HepG2 (cell line): ENCODE results near the gene CSDE1. TPM values are rescaled to one million over a fixed set of nuclear protein-coding genes. Genes with fewer than 3 reads are reported as not detected.

ENCODE experiments used
- ARNTL ChIP-seq: sonication (generic); formaldehyde crosslinking; IDR thresholded peaks from 2 replicates; pipeline ENCODE4 v1.4.0; 2020; ENCODE audit warnings: mild to moderate bottlenecking, missing genetic modification reagents
- HMG20A ChIP-seq: IDR thresholded peaks from 2 replicates; pipeline ENCODE4 v1.6.1; 2016; ENCODE audit warnings: borderline replicate concordance
- IRX3 ChIP-seq: sonication (generic); formaldehyde crosslinking; IDR thresholded peaks from 2 replicates; pipeline ENCODE4 v1.8.1; 2023; ENCODE audit warnings: mild to moderate bottlenecking, low read depth, missing genetic modification reagents, borderline replicate concordance
- PAX8 ChIP-seq: sonication (generic); formaldehyde crosslinking; IDR thresholded peaks from 2 replicates; pipeline ENCODE4 v1.8.0; 2022; ENCODE audit warnings: mild to moderate bottlenecking, missing genetic modification reagents, borderline replicate concordance
- SATB2 ChIP-seq: sonication (generic); formaldehyde crosslinking; IDR thresholded peaks from 2 replicates; pipeline ENCODE4 v1.5.0; 2020; ENCODE audit warnings: missing genetic modification reagents
- SETDB1 ChIP-seq: sonication (generic); formaldehyde crosslinking; IDR thresholded peaks from 2 replicates; pipeline ENCODE4 v1.5.1; 2020; ENCODE audit warnings: missing genetic modification reagents, mild to moderate bottlenecking, borderline replicate concordance
- SUZ12 ChIP-seq: fragments of 150-350 bp; IDR thresholded peaks from 2 replicates; pipeline ENCODE4 v1.6.1; 2014; ENCODE audit warnings: low read depth, low read length
- ZFP36L2 ChIP-seq: sonication (generic); formaldehyde crosslinking; IDR thresholded peaks from 2 replicates; pipeline ENCODE4 v1.4.0; 2020; ENCODE audit warnings: missing genetic modification reagents
- ZNF180 ChIP-seq: sonication (generic); formaldehyde crosslinking; IDR thresholded peaks from 2 replicates; pipeline ENCODE4 v1.4.0; 2020; ENCODE audit warnings: low read depth, missing genetic modification reagents, borderline replicate concordance
- ZNF292 ChIP-seq: sonication (generic); formaldehyde crosslinking; IDR thresholded peaks from 2 replicates; pipeline ENCODE4 v1.8.1; 2022; ENCODE audit warnings: mild to moderate bottlenecking, low read depth, missing genetic modification reagents, borderline replicate concordance
- ZNF543 ChIP-seq: sonication (generic); formaldehyde crosslinking; IDR thresholded peaks from 2 replicates; pipeline ENCODE4 v1.4.0; 2020; ENCODE audit warnings: mild to moderate bottlenecking, missing genetic modification reagents
- ZNF557 ChIP-seq: sonication (generic); formaldehyde crosslinking; IDR thresholded peaks from 2 replicates; pipeline ENCODE4 v1.4.0; 2020; ENCODE audit warnings: missing genetic modification reagents
- ZNF761 ChIP-seq: sonication (generic); formaldehyde crosslinking; conservative IDR thresholded peaks from 2 replicates; pipeline ENCODE4 v1.4.0; 2020; ENCODE audit warnings: mild to moderate bottlenecking, missing genetic modification reagents
- polyA plus RNA-seq, 8 experiments: library from polyadenylated mRNA; depleted of rRNA in 3 of 8; stranded (reverse) in 7 of 8; unstranded in 1 of 8; fragments of >200 nt; fragmentation: Illumina TruSeq in 4 of 8; extraction: Trizol in 4 of 8; gene quantifications; 2 replicates each; pipeline versions ENCODE4 v1.2.1 to v1.2.3, GENCODE V29; 2011 to 2016; ENCODE audit warnings: low read depth in 4 of 8, missing spikeins in 1 of 8, mixed read lengths in 1 of 8; ENCODE audit not compliant: insufficient read depth in 1 of 8
- total RNA-seq, 5 experiments: library from RNA; depleted of rRNA; stranded (reverse); fragments of >200 nt; fragmentation: Illumina TruSeq; extraction: Trizol; gene quantifications; 2 replicates each; pipeline ENCODE4 v1.2.3, GENCODE V29; 2016; ENCODE audit warnings: low read depth in 1 of 5
- TF ChIP-seq, protein P1 (sequence below): sonication (generic); formaldehyde crosslinking; IDR thresholded peaks from 2 replicates; pipeline ENCODE4 v1.5.1; 2020; ENCODE audit warnings: missing genetic modification reagents, mild to moderate bottlenecking, borderline replicate concordance
- TF ChIP-seq, protein P2 (sequence below): sonication (generic); formaldehyde crosslinking; IDR thresholded peaks from 2 replicates; pipeline ENCODE4 v1.4.0; 2020; ENCODE audit warnings: missing genetic modification reagents
- TF ChIP-seq, protein P3 (sequence below): sonication (generic); formaldehyde crosslinking; IDR thresholded peaks from 2 replicates; pipeline ENCODE4 v1.4.0; 2020; ENCODE audit warnings: missing genetic modification reagents
- TF ChIP-seq, protein P4 (sequence below): sonication (generic); formaldehyde crosslinking; IDR thresholded peaks from 2 replicates; pipeline ENCODE4 v1.8.1; 2023; ENCODE audit warnings: mild to moderate bottlenecking, missing genetic modification reagents, borderline replicate concordance

Gene CSDE1
- total and polyA plus RNA-seq, 2 of the 13 experiments (the other 11 are each of a cell fraction or from before 2014, with no cell fraction given): 150 to 313 TPM

DNA sequence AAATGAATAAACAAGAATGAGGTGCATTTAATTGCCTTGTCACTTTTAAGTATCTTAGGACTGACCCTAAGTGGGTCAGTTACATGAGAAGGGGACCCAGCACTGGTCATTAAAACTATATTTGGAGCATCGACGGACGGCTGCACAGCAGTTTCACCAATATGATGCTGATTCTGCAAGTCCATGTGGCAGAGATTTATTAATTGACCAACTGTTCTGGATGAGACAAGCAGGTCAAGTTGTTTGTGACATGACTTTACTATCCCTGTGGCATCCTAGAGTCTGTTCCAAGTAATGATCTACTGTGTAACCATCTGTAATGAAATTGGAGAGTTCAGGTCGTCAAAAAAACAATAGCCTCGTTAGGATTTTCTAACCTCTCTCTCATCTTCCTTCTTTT, 71.9 kb downstream of the CSDE1 start (continued):
- TF ChIP-seq, protein P1, sequence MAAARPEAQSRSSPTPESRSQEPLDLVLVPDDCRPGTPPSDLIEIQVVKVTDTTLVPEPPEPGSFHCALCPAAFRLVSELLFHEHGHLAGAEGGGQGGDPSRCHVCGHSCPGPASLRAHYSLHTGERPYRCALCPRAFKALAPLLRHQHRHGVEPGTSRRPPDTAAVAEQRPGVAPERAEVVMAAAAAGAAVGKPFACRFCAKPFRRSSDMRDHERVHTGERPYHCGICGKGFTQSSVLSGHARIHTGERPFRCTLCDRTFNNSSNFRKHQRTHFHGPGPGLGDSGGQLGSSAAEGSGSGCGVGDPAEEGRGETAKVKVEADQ (CRISPR knock-in tag): no peak
- TF ChIP-seq, protein P2, sequence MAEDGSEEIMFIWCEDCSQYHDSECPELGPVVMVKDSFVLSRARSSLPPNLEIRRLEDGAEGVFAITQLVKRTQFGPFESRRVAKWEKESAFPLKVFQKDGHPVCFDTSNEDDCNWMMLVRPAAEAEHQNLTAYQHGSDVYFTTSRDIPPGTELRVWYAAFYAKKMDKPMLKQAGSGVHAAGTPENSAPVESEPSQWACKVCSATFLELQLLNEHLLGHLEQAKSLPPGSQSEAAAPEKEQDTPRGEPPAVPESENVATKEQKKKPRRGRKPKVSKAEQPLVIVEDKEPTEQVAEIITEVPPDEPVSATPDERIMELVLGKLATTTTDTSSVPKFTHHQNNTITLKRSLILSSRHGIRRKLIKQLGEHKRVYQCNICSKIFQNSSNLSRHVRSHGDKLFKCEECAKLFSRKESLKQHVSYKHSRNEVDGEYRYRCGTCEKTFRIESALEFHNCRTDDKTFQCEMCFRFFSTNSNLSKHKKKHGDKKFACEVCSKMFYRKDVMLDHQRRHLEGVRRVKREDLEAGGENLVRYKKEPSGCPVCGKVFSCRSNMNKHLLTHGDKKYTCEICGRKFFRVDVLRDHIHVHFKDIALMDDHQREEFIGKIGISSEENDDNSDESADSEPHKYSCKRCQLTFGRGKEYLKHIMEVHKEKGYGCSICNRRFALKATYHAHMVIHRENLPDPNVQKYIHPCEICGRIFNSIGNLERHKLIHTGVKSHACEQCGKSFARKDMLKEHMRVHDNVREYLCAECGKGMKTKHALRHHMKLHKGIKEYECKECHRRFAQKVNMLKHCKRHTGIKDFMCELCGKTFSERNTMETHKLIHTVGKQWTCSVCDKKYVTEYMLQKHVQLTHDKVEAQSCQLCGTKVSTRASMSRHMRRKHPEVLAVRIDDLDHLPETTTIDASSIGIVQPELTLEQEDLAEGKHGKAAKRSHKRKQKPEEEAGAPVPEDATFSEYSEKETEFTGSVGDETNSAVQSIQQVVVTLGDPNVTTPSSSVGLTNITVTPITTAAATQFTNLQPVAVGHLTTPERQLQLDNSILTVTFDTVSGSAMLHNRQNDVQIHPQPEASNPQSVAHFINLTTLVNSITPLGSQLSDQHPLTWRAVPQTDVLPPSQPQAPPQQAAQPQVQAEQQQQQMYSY: no peak
- no peak for TF ChIP-seq SATB2 (CRISPR knock-in tag)
- TF ChIP-seq ZNF543 (CRISPR knock-in tag): no peak
- no peak for TF ChIP-seq HMG20A
- TF ChIP-seq, protein P3, sequence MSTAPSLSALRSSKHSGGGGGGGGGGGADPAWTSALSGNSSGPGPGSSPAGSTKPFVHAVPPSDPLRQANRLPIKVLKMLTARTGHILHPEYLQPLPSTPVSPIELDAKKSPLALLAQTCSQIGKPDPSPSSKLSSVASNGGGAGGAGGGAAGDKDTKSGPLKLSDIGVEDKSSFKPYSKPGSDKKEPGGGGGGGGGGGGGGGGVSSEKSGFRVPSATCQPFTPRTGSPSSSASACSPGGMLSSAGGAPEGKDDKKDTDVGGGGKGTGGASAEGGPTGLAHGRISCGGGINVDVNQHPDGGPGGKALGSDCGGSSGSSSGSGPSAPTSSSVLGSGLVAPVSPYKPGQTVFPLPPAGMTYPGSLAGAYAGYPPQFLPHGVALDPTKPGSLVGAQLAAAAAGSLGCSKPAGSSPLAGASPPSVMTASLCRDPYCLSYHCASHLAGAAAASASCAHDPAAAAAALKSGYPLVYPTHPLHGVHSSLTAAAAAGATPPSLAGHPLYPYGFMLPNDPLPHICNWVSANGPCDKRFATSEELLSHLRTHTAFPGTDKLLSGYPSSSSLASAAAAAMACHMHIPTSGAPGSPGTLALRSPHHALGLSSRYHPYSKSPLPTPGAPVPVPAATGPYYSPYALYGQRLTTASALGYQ (CRISPR knock-in tag): no peak
- TF ChIP-seq SETDB1 (CRISPR knock-in tag): no peak
- TF ChIP-seq ZNF292 (CRISPR knock-in tag): no peak
- no peak for TF ChIP-seq ZNF180 (CRISPR knock-in tag)
- no peak for TF ChIP-seq ZNF557 (CRISPR knock-in tag)
- no peak for TF ChIP-seq PAX8 (CRISPR knock-in tag)
- no peak for TF ChIP-seq ZFP36L2 (CRISPR knock-in tag)
- TF ChIP-seq ZNF761 (CRISPR knock-in tag): no peak
- no peak for TF ChIP-seq SUZ12
- TF ChIP-seq IRX3 (CRISPR knock-in tag): no peak
- TF ChIP-seq, protein P4, sequence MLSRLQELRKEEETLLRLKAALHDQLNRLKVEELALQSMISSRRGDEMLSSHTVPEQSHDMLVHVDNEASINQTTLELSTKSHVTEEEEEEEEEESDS (CRISPR knock-in tag): no peak
- no peak for TF ChIP-seq ARNTL (CRISPR knock-in tag)
